GM19324 (cell line): Measurements from ENCODE around the gene CHCHD3.

Experiments
- ATAC-seq: cut with Tn5 transposase; IDR thresholded peaks from one replicate; pipeline ENCODE4 v1.9.1; 2021; ENCODE audit warnings: mild to moderate bottlenecking, moderate library complexity; ENCODE audit not compliant: unreplicated experiment, low FRiP score

The CHCHD3 gene

DNA sequence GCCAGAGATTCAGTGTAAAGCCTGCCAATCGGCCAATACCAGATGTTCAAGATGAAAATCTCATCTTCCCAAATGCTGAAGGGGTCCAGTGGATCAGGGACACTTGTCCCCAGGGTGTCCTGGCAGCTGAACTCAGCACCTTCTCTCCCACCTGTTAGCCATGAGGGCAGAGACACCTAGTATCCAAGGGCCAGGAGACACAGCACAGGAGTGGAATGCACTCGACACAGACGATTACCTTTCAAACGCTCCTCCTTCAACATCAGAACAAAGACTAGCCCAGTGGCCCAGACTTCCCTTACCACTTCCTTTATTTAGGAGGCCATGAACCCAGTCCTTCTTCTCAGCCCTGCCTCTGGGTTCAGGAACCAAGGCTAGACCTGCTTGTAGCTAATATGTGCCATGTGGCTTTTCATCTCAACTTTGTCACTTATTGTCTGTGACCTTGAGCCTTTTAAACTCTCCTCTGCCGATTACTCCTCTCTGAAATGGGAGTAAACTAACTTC lies 325.4 kb downstream of the CHCHD3 start:
- ATAC-seq, result no peak

DNA sequence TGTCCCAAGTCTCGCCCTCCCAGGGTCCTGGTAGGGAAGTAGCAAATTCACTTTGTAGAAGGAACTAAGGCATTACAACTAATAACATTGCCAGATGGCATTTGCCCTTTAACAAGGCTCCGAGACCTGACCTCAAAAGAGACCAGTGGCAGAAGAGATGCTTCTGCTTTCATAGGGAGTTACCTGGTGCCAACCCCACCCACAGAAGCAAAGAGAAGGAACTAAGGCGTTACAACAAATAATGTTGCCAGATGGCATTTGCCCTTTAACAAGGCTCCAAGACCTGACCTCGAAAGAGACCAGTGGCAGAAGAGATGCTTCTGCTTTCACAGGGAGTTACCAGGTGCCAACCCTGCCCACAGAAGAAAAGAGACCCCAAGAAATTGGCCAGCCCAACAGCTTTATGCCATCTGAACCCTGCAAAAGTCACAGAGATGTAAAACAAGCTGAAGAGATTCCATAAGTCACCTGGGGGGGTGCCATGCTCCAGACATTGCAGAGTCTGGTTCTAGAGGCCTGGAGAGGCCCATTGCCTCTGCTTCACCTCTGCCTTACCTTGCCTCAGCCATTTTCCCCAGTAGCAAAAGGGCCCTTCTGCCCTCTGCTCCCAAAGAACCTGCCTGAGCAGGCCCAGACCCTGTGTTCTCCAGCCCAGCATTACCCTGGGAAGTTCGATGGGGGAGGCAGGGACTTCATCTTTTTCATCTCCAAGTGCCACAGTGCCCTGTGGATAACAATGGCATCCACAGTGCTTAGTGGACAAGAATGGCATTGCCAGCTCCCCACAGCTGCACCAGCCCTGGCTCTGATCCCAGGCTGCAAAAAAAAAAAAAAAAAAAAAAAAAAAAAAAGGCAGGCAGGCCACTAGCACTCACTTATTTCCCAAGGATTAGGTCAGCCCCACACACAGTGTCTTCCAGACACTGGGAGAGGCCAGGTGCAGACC lies 326.1 kb downstream of the CHCHD3 start:
- no peak for ATAC-seq

DNA sequence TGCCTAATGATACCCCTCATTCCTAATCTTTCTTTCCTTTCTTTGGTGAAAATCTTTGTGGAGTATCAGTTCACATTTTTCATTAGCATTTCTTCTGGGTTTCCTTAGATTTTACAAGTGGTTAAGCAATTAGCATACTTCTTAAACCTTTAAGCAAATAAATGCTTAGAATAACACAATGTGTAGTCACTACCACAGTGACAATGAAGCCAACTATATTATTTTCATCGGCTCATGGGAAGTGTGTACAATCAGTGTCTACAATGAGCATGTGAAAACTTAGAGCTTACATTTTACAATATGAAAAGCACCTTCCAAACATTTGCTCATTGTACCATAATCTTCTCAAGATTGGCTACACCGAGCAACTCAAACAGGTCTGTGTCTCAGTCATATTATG lies 329.5 kb downstream of the CHCHD3 start:
- no peak for ATAC-seq

DNA sequence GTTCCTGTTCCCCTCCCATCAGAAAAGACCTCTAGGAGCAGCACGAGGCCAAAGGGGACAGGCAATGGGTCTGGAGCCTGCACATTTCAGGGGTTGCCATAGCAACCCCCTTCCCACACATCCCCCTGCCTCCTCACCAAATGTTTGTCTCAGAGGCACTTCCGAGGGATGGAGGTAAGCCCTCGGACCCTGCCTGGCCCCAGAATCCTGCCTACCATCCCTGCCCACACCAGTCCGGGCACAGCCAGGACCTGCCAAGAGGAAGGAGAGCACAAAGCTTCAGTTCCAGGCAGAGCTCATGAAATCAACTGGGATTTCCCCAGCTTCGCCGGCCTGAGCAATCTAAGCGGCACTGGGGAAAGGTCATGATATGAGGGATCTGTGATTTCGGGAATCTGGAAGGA lies 330.6 kb downstream of the CHCHD3 start:
- no peak for ATAC-seq

DNA sequence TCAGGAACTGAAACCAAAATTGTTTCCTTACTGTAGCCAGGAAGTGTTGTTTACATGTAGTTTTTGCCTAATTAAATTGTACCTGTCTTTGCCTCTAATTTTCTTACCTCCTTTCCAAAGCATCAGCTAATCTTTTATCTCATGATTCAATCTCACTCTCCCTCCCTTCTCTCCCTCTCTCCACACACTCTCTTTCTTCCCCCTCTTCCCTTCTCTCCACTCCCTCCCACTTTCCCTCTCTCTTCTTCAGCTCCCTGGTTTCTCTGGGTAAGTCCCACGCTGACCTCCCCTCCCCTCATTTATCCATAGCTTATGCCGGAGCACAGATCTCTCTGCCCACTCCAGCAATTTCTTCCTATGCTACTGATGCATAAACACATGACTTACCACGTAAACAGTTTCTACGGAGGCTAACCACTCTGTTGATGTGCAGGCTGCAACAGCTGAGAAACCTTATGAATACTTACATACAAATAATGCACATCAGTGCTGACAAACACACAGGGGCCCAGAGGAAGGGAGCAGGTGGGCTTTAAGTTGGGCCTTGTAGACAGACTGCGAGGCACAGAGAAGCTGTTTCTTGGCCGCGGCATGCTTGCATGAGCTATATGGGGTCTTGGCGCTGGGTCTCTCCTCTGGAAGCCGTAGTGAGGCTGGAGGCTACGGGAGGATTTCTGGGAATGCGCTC lies 331.2 kb downstream of the CHCHD3 start:
- ATAC-seq, result no peak

DNA sequence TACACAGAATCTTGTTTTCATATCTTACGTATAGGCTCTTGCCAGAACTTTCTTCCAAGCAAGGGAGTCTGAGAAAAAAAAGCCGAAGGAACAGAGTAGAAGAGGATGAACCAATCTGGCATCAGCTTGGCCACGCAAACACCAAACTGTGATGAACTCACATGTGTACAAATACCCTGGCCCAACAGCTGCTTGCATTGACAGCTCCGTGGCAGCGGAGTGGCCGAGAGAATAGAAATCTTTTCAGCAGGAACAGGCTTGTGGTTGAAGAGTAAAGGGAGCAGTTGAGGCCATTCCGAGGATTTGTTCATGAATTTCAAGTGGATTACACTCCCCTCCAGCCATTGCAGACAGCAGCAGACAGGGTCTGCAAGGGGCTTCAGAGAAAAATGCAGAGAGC lies 331.8 kb downstream of the CHCHD3 start:
- no peak for ATAC-seq

DNA sequence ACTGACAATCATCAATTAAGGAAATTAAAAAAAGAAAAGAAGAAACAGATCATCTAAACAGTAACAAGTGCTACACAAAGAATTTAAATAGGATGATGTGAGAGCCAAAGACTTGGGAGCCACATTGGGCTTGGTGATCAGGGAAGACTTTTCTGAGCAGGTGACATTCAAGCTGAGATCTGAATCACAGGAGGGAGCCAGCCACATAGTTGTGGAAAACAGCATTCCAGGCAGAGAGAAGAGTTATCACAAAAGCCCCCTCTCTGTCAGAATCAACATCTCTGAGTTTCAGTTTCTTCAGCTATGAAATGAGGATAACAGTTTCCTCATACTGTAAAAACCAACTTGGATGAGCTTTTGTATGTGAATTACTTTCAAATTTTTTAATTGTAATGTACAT lies 336.4 kb downstream of the CHCHD3 start:
- no peak for ATAC-seq

DNA sequence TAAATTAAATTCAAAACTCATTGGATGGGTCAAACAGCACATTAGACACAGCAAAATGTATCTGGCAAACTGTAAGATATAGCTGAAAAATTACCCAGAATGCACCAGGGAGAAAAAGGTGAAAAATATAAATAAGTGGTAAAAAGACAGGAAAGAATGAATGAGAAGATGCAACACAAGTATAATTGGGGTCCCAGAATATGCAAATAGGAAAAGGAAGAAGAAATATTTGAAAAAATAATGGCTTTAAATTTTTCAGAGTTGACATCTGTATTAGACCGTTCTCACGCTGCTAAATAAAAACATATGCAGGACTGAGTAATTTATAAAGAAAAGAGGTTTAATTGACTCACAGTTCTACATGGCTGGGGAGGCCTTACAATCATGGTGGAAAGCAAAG lies 337.9 kb downstream of the CHCHD3 start:
- ATAC-seq, result no peak

DNA sequence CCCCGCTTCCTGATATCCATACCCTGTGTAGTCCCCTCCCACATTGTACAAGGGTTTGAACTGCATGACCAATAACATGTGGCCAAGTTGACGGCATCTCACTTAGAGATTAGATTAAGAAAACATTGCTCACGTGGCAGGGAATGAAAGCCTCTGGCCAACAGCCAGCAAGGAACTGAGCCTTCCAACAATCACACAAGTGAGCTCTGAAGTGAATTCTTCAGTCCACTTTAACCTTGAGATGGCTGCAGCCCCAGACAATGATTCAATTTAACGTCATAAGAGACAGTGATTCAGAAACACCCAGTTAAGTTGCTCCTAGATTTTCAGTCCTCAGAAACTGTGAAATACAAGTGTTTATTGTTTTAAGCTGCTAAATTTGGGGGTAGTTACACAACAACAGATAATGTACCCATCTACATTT lies 339.7 kb downstream of the CHCHD3 start:
- no peak for ATAC-seq

DNA sequence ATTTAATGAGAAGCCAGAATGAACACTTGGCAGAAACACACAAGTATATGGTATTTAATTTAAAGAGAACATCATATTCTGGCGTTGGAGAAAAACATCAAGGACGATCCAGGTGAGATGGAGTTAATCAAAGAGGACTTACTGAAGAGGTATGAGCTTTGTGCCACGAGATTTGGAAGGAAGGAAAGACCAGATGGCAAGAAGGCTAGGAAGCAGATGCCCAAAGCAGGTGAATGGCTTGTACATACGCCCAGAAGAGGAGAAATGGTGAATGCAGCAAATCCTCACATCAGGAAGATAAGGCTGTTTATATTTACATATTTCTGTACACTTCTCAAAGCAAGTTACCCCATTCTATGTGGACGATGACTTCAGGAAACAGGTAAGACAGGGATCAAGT lies 341.7 kb downstream of the CHCHD3 start:
- ATAC-seq, result no peak

DNA sequence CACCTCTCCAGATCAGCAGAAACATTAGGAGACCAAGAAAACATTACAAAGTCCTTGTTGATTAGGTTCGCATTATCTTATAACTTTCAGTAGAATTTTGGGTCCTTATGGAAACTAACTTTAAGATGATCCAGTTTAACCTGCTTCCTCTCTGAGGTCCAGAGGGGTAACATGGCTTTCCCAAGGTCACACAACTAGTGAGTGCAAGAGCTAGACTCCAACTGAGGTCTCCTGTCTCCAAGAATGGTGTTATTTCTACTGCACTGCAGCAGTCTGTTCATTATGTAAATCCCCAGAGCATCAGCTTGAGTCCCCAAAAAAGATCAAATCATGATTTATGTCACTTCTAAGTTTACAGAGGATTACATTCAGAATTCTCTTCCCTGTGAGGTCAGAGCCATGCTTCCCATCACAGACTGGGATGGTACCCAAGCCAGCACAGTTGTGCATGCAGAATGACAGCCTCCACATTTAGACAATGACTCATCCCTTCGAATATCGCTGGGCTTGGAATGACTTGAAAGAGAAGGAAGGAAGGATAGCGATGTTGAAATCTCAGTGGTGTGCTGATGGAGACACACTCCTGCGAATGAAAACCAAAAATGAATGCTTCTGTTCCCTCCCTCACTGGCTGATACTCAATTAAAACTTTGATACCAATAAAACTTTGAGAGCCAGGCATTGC lies 342.5 kb downstream of the CHCHD3 start:
- ATAC-seq, result no peak

DNA sequence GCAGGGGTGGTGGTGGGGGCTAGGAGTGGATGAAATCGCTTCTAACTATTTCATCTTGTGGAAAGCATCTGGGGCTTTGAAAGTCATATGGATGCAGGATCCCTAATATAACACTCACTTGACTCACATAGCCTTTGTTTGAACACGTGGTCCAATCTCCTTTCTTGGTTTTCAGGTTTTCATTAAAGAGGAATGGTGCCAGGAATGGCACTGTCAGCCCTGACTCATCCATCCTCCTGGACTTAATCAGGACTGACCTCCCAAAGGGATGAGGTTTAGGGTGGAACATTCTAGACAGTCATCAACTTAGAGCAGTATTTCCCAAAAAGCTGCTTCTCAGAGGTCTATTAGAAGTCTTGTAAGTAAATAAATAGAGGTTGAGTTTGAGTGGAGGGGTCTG lies 343.6 kb downstream of the CHCHD3 start:
- no peak for ATAC-seq

DNA sequence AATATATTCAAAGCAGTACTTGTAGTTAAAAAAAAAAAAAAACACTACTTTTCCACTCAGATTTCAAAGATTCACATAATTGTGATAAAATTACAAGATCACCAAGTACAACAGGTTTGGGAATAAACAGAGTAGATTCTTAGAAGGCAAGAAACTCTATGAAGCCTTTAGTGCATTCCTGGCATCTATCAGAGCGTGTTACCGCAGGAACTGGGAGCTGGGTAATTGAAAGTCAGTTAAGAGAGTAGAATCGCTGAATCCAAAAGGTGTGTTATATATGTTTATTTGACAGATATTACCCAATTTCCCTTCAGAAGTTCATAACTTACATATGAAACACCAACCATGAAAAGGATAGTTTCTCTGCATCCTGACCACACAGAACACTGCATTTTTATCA lies 346.4 kb downstream of the CHCHD3 start:
- no peak for ATAC-seq
